GM23248 (cell line): ENCODE results near the gene ARL14EP. TPM values are rescaled to one million over a fixed set of nuclear protein-coding genes. Genes with fewer than 3 reads are reported as not detected.

Experiments
- DNase-seq: peaks from one replicate; pipeline ENCODE4 v3.0.0-alpha.2; 2015
- H2AFZ ChIP-seq: fragments of 200-600 bp; sonication (generic); 2 replicates; pipeline ENCODE4 v1.6.1; 2016; ENCODE audit warnings: antibody characterized with exemption
- H3F3A ChIP-seq: fragments of 200-600 bp; sonication (generic); 2 replicates; pipeline ENCODE4 v1.6.1; 2016; ENCODE audit warnings: mild to moderate bottlenecking, antibody characterized with exemption, mixed run types; ENCODE audit not compliant: insufficient read depth
- H3K27ac ChIP-seq: fragments of 200-600 bp; sonication (generic); 2 replicates; pipeline ENCODE4 v1.5.1; 2016; ENCODE audit warnings: mild to moderate bottlenecking
- H3K27me3 ChIP-seq: fragments of 200-600 bp; sonication (generic); replicated peaks from 2 replicates; pipeline ENCODE4 v1.6.1; 2016; ENCODE audit warnings: mild to moderate bottlenecking; ENCODE audit not compliant: insufficient read depth
- H3K36me3 ChIP-seq: fragments of 200-600 bp; sonication (generic); 2 replicates; pipeline ENCODE4 v1.6.1; 2016; ENCODE audit warnings: low read depth, mild to moderate bottlenecking
- H3K4me1 ChIP-seq: fragments of 200-600 bp; sonication (generic); 2 replicates; pipeline ENCODE4 v1.6.1; 2016; ENCODE audit warnings: mild to moderate bottlenecking; ENCODE audit not compliant: insufficient read depth
- H3K4me2 ChIP-seq: fragments of 200-600 bp; sonication (generic); one replicate; pipeline ENCODE4 v1.6.1; 2016; ENCODE audit warnings: mild to moderate bottlenecking; ENCODE audit not compliant: unreplicated experiment
- H3K4me3 ChIP-seq: fragments of 200-600 bp; sonication (generic); 2 replicates; pipeline ENCODE4 v1.5.1; 2016; ENCODE audit warnings: mild to moderate bottlenecking
- H3K79me2 ChIP-seq: fragments of 200-600 bp; sonication (generic); 2 replicates; pipeline ENCODE4 v1.6.1; 2016; ENCODE audit warnings: mild to moderate bottlenecking; ENCODE audit not compliant: insufficient read depth
- H3K9ac ChIP-seq: fragments of 200-600 bp; sonication (generic); 2 replicates; pipeline ENCODE4 v1.6.1; 2016; ENCODE audit warnings: mild to moderate bottlenecking
- H3K9me2 ChIP-seq: fragments of 200-600 bp; sonication (generic); 2 replicates; pipeline ENCODE4 v1.6.1; 2016; ENCODE audit warnings: mixed run types, mild to moderate bottlenecking, moderate library complexity; ENCODE audit not compliant: insufficient read depth
- H3K9me3 ChIP-seq: fragments of 200-600 bp; sonication (generic); one replicate; pipeline ENCODE4 v1.6.1; 2017; ENCODE audit warnings: low read depth
- H4K20me1 ChIP-seq: fragments of 200-600 bp; sonication (generic); 2 replicates; pipeline ENCODE4 v1.6.0; 2016; ENCODE audit not compliant: insufficient read depth
- EZH2 ChIP-seq: fragments of 200-600 bp; sonication (generic); IDR thresholded peaks from 2 replicates; pipeline ENCODE4 v1.6.1; 2018; ENCODE audit warnings: antibody characterized with exemption, mild to moderate bottlenecking; ENCODE audit not compliant: insufficient read depth, poor library complexity, severe bottlenecking
- EZH2phosphoT487 ChIP-seq: fragments of 200-600 bp; sonication (generic); IDR thresholded peaks from 2 replicates; pipeline ENCODE4 v1.6.1; 2018; ENCODE audit warnings: antibody characterized with exemption, moderate library complexity, mild to moderate bottlenecking, low read depth; ENCODE audit not compliant: insufficient read depth
- WGBS, 2 experiments: methylation state at CpG; one replicate each; pipeline ENCODE4 v1.1.6; 2015 to 2017; ENCODE audit warnings: low lambda C conversion rate in 2 of 2, low coverage in 1 of 2; ENCODE audit errors: missing lambda C conversion rate in 2 of 2; 5-methylcytosine and 5-hydroxymethylcytosine counted together
- in situ Hi-C: fragments of 300-500 bp; cut with MboI; formaldehyde crosslinking; loops from 2 replicates; pipeline ENCODE4 v1.15.0; 2020
- polyA plus RNA-seq: library from polyadenylated mRNA; unstranded; fragments of >200 nt; fragmentation: Nextera tagmentation; extraction: Ambion mirVana; gene quantifications from 2 replicates; pipeline ENCODE4 v1.2.1, GENCODE V29; 2016
- total RNA-seq: library from RNA; depleted of rRNA; stranded (reverse); fragments of >200 nt; shearing (Covaris generic); gene quantifications from 2 replicates; pipeline ENCODE4 v1.2.3, GENCODE V29; 2014

ARL14EP gene
- total and polyA plus RNA-seq, 2 experiments from 2014 or later, result 30.2 to 34.4 TPM

DNA sequence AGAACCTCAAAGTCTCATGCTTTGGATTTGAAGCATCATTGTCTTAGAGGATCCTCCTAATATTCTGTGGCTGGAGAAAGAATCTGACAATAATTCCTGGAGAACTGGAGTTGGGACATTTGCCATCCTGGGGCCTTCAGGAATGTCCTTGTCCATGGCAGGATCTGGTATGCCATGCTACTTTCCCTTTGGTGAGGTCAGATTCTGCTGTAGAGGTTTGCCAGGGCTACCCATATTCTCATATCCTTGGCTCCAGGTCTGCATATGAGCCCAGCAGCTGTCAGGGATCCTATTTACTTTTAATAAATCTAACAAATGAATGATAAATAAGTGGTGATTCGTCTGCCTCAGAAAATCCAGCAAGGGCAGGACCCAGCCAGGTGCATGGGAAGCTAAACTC is 35.0 kb downstream of the ARL14EP start:
- Histone ChIP-seq H3K9me2 (no peaks in the 10 kb centered on the region), H3K36me3 (no peaks in the 10 kb centered on the region), H3K27ac (no peak overlapping the region), H3K4me2 (no peak overlapping the region), H3K27me3 (peaks cover 14% of the 10 kb centered on the region; the same call in 1 of the 2 replicates), H2AFZ (no peak overlapping the region), H3K9ac (no peak overlapping the region), H3F3A (no peaks in the 10 kb centered on the region), H3K79me2 (no peaks in the 10 kb centered on the region), H3K4me1 (no peaks in the 10 kb centered on the region), H3K9me3 (no peaks in the 10 kb centered on the region), H3K4me3 (no peak overlapping the region), H4K20me1 (no peaks in the 10 kb centered on the region)
- WGBS, 2 experiments, result 0% methylated on average over 1 of the region's 1 CpG
- DNase-seq, result no peak
- TF ChIP-seq EZH2phosphoT487 (no peak), EZH2 (no peak)
- in situ Hi-C loops, result loop anchor here (25.0 kb wide), 1 partner anchor 554 kb away; no protein-coding TSS in a partner anchor

GRCh38 chr11:30358536-30358935 is 35.6 kb downstream of the ARL14EP start:
- no peak overlapping the region for H3K27ac ChIP-seq
- no peak for DNase-seq
- H3K79me2 ChIP-seq, result no peaks in the 10 kb centered on the region
- no peak overlapping the region for H3K4me2 ChIP-seq
- in situ Hi-C loops, result loop anchor here (25.0 kb wide), 1 partner anchor 554 kb away; no protein-coding TSS in a partner anchor
- 0% methylated on average over 2 of the region's 2 CpGs for WGBS, 2 experiments
- H3K9me3 ChIP-seq, result no peaks in the 10 kb centered on the region
- no peaks in the 10 kb centered on the region for H3K36me3 ChIP-seq
- no peaks in the 10 kb centered on the region for H3K4me1 ChIP-seq
- H3K4me3 ChIP-seq, result no peak overlapping the region
- no peaks in the 10 kb centered on the region for H3F3A ChIP-seq
- H3K27me3 ChIP-seq, result peaks cover 10% of the 10 kb centered on the region; the same call in 1 of the 2 replicates
- no peak overlapping the region for H2AFZ ChIP-seq
- H4K20me1 ChIP-seq, result no peaks in the 10 kb centered on the region
- TF ChIP-seq EZH2phosphoT487, result no peak
- no peak for TF ChIP-seq EZH2
- no peaks in the 10 kb centered on the region for H3K9me2 ChIP-seq
- H3K9ac ChIP-seq, result no peak overlapping the region

DNA sequence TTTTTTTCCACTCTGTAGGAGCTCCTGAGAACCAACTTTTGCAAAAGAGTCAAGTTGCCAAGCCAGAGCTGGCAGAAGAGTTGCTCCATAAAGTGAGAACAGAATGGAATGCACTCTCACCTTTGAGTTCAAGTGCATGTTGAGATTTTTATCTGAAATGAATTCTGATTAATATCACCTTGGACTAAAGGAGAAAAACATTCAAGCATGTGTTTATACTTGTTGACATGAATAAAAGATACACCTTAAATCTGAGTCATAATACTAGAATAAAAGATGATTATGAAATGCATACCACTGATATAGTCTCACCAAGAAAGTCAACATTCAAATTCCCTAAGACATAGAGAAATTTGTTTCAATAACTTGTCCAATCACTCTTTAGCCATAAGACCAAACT is 37.8 kb downstream of the ARL14EP start:
- no peak for TF ChIP-seq EZH2phosphoT487
- TF ChIP-seq EZH2, result no peak
- Histone ChIP-seq H3K9me3 (no peaks in the 10 kb centered on the region), H3K27ac (no peak overlapping the region), H3K36me3 (no peaks in the 10 kb centered on the region), H3K4me1 (no peaks in the 10 kb centered on the region), H3K27me3 (peaks cover 15% of the 10 kb centered on the region; the same call in 1 of the 2 replicates), H3K79me2 (no peaks in the 10 kb centered on the region), H2AFZ (no peak overlapping the region), H3F3A (no peaks in the 10 kb centered on the region), H3K4me2 (no peak overlapping the region), H4K20me1 (no peaks in the 10 kb centered on the region), H3K4me3 (no peak overlapping the region), H3K9ac (no peak overlapping the region), H3K9me2 (no peaks in the 10 kb centered on the region)
- in situ Hi-C loops, result loop anchor here (25.0 kb wide), 1 partner anchor 552 kb away; no protein-coding TSS in a partner anchor
- no peak for DNase-seq

DNA sequence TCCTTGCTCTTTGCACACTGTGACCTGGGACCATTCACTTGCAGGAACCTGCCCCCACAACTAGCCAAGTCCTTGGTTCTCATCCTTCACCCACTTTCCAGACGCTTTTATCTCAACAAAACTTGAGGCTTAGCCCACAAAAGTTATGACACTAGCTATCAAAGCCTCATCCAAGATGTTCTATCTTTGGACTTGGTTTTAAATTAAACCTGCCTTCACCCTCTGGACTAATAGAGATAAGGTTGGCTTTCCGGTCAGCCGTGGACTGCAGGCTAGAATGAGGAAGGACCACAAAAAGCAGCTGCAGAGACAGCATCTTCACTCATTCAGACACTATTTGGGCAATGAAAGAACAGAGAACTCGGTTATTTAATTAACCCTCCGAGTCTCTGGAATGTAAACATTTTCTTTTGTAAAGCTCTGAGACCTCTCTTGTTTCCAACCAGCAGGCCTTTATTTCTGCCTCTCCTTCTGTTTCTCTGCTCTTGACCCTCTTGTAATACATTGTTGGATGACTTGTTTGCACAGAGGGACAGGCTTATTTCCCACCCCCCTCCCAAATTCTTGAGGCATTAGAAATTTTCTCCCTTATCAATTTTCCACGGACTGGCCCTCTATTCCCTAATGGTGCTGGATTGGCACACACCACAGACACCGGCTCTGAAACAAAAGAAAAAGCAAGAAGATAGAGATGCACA is 41.4 kb downstream of the ARL14EP start:
- no peaks in the 10 kb centered on the region for H3K36me3 ChIP-seq
- H3K9ac ChIP-seq, result no peak overlapping the region
- no peak overlapping the region for H3K4me2 ChIP-seq
- H3F3A ChIP-seq, result no peaks in the 10 kb centered on the region
- WGBS, 2 experiments, result 44 to 46% methylated on average over 7 of the region's 7 CpGs
- H3K79me2 ChIP-seq, result no peaks in the 10 kb centered on the region
- no peaks in the 10 kb centered on the region for H3K4me1 ChIP-seq
- 0 out of 2 replicates have a peak, but pooled peaks cover 7% of the 10 kb centered on the region for H3K27me3 ChIP-seq
- H2AFZ ChIP-seq, result no peak overlapping the region
- H3K27ac ChIP-seq, result no peak overlapping the region
- no peaks in the 10 kb centered on the region for H3K9me3 ChIP-seq
- no peaks in the 10 kb centered on the region for H4K20me1 ChIP-seq
- in situ Hi-C loops, result loop anchor here (25.0 kb wide), 1 partner anchor 548 kb away; no protein-coding TSS in a partner anchor
- H3K4me3 ChIP-seq, result no peak overlapping the region
- TF ChIP-seq EZH2, result no peak
- no peak for TF ChIP-seq EZH2phosphoT487
- no peaks in the 10 kb centered on the region for H3K9me2 ChIP-seq
- no peak for DNase-seq
